ENCODE measurements around the gene STT3B.
"Not testable (repeated sequence)": the region's sequence is repeated elsewhere in the genome, so short reads cannot be mapped to it uniquely, and the experiment has no call there.

STT3B gene

DNA sequence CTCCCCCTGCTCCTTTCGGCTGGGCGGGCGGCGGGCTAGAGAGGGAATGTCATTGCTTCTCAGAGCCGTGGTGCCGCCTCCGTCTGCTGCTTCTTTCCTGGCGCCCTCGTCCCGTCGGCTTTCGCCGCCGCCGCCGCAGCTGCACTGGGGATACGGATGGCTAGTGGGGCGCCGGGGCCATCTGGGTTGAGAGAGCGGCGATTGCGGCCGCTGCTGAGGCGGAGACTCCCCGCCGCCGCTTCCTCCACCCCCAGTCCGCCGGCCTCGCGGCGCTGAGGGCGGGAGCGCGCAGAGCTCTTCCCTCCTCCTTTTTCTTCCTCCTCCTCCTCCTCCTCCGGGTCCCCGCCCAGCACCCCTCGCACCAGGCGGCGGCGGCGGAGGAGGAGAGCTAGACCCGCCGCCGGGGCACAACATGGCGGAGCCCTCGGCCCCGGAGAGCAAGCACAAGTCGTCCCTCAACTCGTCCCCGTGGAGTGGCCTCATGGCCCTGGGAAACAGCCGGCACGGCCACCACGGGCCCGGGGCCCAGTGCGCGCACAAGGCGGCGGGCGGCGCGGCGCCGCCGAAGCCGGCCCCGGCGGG, at the start of gene STT3B:
Gene STT3B (plus strand): TSS at position 339 of the 582 bp plus-strand sequence. CDS start 74 bp downstream, at position 413.
- peak; percentile 86 for DNase-seq (ENCODE audit: low spot score)

DNA sequence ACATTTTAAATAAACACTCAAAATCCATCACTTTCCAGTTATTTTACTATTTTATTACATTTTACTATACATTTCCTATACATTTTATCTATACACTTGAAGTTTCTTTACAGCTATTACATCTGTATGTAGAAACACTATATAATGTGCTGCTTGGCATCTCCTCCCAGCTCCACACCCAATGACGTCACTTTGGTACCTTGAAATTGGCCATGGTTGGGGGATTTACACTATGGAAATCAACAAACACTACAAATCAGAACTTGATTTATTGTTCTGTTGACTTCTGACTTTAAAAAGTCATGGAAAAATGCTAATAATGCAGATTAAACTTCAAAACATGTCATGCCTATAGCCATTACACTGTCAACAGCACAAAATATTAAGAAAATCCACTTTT, 48.9 kb upstream of the STT3B start:
- DNase-seq (ENCODE audit: low spot score), result no peak

DNA sequence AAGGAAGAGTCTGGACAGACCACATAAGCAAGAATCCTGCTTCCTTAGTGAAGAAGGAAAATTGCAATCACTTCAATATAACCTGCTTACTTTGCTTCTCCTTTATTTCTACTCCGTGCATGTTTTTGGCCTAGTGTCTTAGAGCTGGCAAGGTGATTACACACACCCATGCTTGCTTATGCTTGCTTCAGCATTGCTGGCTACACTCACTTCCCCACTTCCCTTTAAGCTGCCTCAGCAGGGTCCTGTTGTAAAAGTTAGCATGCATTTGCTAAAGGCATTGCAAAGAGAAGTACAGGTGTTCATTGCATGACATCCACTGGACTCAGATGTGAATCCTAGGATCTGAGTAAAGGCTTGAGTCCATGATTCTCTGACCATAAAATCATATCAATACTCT, 47.5 kb upstream of the STT3B start:
- DNase-seq (ENCODE audit: low spot score), result no peak

DNA sequence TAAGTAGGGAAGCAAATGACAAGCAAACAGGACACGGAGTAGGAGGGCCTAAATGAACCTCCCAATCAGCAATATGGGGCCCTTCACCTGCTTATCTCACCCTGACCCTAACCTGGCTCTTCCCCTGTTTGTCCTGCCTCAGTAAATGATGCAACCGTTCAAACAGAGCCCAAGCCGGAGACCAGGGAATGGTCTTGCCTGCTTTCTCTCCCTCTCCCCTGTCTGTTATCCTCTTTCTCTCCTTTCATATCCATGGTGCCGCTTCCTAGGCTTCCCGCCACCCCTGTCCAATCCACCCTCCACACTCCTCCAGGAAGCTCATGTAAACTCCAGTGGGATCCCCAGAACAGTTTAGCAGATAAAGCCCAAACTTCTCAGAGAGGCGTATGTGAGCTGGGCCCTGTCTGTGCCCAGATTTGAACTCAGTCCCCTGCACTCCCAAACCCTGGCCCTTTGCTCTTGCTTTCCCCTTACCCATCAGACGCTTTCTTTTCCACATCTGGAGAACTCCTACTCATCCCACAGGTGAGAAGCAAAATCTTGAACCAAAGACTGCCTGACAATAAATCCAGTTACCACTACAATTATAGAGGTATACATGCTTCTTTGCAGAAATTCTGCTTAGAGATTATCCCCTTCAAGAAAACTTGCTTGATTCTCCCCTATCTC, 45.7 kb upstream of the STT3B start:
- no peak for DNase-seq (ENCODE audit: low spot score)

DNA sequence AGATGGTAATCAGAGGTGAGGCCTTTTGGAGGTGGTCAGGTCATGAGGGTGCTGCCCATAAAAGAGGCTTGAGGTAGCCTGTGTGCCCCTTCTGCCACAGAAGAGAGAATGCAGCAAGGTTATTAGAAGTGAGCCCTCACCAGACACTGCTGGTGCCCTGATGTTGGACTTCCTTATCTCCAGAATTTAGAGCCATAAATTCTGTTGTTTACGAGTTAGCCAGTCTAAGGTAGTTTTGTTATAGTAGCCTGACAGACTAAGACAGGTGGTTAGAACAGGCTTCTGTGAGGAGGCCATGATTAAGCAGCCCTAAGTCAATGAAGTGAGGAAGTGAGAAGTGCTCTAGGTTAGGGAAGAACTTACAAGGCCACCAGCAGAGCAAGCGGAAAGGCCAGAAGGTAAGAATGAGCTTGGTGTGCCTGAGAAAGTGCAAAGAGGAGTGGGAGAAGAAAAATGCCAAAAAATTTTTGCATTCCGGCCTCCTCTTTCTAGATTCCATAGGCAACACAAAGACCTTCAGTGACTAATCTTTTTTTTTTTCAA, 44.2 kb upstream of the STT3B start:
- DNase-seq (ENCODE audit: low spot score), result no peak

DNA sequence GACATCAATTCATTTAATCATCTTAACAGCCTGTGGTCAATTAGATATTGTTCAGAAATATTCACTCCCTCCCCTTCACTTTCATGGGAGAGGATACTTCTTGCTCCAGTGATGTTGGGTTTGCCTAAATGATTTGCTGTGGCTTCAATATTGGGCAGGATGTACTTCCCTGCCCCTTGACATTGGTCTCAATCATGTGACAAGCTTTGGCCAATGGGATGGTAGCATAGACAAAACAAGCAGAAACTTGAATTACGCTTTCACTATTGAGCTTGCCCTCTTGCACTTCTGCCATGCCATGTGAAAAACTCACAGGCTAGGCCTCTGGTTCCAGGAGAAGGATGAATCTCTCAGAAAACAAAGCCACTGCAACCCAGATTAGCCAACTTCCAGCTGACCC, 42.2 kb upstream of the STT3B start:
- DNase-seq (ENCODE audit: low spot score), result no peak

DNA sequence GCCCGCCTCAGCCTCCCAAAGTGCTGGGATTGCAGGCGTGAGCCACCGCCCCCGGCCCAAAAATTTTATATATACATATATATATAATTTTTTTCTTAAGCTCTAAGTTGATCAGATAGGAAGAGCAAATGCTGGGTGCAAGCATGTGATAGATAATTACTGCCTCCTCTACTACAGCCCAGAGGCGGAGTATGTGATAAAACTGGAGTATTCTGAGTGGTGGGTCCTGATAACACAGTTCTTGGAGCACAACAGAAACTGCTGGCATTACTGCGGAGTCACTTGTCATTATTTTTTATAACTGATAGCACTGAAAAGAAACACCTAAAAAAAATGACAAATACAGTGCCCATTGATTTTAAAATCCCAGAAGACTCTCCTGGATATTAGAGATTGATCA, 41.1 kb upstream of the STT3B start:
- DNase-seq (ENCODE audit: low spot score), result no peak

DNA sequence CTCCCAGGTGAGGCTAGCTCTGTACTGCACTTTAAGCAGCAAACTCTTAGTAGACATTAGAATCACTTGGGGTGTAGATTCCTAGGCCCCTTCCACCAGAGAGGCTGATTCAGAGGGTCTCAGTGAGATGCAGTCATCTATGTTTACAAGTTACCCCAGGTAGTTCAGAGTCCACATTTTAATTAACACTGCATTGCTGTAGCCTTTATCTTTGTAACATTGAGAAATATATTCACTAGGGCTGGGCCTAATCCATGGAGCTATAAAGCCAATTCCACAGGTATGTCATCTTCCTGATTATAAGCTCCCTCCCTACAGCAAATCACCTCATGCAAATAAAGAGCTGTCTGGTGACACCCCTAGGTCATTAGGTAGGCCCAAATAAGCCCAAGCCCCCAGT, 39.6 kb upstream of the STT3B start:
- no peak for DNase-seq (ENCODE audit: low spot score)

DNA sequence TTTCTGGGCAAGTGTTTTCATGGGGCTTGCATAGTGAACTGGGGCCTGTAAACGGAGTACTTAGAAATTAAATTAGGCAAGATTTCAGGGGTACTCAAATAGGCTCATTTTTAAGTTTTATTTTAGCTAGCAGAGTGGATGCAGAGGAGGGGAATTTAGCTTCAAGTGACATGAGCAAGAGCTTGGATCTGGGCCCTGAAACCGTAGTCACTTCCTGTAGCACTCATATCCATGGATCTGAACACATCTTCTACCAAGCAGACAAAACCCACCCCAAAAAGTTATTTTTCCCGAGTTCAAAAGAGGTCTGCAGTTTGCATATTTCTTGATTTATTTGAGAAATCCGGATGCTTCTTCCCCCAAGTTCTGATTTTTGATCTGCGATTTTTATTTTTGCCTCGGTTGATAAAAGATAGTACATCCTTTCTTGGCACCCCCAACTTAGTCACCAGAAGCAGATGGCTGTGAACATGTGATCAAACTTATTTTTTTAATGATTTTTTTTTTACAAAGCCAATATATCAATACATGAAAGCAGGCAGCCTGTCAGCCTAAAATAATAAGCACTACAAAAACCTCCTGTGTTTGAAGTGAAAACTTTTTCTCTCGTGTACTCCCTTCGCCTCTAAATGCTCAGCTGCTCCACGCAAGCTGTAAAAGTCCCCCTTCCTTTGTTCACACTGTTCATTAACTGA, 36.6 kb upstream of the STT3B start:
- DNase-seq (ENCODE audit: low spot score), result no peak

DNA sequence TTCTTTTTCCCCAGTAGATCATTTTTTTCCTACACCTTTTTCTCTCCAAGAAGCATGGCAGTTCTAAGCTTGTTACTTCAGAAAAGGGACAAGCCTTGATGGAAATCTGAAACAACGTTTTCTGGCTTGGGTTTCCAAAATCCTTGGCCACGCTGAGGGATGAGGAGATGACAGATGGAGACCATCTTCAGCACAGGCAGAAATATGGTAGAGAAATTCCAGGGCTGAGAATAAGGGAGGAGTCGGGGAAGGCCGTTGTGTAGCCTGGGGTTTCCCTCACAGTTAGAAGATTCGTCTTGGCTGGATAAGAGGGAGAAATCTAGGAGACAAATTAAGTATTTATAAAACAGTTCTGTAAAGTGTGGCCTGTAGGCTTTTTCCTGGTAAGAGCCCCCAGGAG, 33.9 kb upstream of the STT3B start:
- DNase-seq (ENCODE audit: low spot score), result no peak

DNA sequence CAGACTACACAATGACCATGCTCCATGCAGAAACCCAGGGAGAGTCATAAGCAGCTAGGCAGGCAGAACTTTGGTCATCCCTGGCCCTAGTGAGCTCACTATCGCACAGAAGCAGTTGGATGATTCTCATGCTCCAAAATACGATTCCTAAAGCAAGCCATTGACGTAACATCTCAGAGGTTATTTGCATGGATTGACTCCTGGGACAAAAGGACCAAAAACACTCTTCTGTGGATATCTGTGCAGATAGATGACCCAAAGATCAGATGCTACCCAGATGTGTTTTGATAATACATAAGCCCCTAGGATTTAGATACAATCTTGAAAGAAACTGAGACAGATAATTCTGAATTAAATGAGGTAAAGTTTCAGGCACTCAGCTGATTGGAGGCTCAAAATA, 33.4 kb upstream of the STT3B start:
- no peak for DNase-seq (ENCODE audit: low spot score)

DNA sequence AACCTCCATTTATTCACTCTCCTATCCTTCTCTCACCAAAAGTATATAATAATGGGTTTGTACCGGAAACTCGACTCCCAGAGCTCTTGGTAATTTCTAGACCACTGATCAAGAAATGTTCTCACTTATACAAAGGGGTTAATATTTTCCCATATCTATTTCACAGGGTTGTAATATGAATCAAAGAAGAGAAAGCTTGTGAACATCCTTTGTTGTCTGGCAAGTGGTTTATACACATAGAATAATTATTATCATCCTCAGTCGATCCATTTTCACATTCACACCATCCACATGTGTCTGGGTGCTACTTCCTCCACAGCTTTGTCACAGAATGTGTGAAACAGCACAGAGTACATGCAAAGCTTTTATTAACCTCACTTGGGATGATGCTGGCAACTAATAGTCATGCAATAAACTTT, 29.9 kb upstream of the STT3B start:
- DNase-seq (ENCODE audit: low spot score), result no peak

DNA sequence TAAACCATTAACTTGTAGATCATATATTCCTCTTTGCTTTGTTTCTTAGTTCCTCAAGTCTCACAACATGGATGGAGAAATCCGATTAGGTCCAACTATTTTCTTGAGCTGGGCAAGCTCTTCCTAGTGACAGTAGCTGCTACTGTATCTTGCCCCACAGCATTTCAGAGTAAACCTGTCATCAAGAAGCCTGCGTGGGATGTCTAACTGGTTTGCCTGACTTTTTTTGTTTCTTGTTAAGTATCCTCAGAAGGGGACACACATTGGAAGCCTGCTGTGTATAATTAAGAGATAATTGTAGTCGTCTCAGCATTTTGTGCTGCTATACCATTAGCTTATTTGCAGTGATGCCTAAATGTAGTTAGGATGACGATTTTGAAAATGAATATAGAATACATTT, 29.3 kb upstream of the STT3B start:
- no peak for DNase-seq (ENCODE audit: low spot score)

DNA sequence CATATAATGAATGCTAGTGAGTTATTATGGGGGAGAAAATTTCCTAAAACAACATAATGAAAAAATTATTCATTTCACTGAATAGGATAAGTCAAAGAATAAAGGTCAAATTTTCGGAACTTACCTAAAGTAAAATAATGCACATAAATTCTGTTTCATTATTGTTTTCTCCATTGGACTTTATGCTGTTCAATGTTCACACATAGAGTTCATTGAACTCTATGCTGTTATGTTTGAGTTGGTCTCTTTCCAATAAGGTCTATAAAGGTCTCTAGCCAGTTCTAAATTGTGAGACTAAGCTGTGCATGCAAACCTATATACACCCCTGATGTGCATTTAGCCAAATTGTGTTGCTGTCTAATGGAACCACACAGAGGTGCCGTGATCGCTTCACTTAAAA, 28.5 kb upstream of the STT3B start:
- DNase-seq (ENCODE audit: low spot score), result no peak

DNA sequence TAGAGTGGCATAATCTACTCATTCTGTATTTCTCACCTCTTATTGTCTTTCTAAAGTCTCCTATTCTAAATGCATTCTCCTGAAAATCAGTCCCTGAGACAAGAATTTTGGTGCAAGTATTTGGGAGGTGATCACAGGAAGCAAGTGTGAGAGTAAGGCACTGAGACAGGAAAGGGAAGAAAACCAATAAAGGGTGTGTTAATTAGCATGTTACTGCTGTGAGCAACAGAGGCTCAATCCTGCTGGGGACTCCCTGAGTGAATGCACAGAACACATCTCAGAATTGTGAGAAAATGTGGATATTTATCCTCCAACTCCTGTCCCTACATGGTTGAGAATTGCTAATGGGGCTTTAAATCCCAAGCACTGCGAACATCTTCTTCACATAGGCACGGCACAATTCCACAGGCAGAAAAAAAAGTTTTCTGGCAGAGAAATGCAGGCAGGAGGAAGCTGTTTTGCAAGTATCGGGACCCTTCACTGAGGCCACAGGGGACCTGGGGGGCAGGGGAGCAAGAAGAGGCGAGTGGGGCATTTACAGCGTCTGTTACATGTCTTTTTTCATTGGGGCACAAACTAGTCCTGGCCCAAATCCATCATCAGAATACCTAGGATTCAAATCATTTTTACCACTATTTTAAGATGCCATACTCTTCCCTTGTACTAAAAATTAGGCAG, 27.2 kb upstream of the STT3B start:
- DNase-seq (ENCODE audit: low spot score), result no peak

DNA sequence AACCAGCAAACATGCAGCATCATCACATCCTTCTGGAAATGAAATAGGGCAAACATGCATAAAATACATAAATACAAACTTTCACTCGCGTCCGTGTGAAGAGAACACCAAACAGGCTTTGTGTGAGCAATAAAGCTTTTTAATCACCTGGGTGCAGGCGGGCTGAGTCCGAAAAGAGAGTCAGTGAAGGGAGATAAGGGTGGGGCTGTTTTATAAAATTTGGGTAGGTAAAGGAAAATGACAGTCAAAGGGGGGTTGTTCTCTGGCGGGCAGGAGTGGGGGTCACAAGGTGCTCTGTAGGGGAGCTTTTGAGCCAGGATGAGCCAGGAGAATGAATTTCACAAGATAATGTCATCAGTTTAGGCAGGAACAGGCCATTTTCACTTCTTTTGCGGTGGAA, 26.2 kb upstream of the STT3B start:
- DNase-seq (ENCODE audit: low spot score), result not testable (repeated sequence)

DNA sequence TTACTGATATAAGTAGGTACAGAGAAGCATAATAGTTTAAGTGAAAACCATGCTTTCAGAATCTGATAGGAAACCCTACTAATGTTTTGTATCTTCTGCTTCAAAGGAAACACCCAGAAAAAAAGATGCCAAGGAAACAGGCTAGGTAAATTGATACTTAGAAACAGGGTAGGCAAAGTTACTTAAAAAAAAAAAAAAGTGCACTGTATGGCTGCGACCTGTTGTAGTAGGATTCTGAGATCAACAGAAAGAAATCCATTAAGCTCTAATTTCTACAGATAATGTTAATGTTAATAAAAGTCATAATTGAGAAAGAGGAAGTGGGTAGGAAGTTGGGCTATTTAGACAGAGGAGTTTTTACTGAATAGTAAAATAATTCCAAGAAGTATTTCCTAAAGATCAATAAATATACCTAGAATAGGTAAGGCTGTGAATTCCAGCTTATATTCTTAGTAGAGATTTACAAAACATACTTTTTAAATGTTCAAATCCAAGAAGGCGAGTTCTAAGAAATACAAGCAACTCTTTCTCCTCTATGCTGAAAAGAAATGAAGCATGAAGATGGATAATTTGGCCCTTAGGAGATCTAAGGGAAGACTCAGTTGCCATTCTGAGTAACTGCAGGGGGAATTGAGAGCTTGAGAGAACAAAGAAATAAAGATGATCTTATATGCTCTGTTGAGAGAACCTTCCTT, 24.1 kb upstream of the STT3B start:
- no peak for DNase-seq (ENCODE audit: low spot score)

DNA sequence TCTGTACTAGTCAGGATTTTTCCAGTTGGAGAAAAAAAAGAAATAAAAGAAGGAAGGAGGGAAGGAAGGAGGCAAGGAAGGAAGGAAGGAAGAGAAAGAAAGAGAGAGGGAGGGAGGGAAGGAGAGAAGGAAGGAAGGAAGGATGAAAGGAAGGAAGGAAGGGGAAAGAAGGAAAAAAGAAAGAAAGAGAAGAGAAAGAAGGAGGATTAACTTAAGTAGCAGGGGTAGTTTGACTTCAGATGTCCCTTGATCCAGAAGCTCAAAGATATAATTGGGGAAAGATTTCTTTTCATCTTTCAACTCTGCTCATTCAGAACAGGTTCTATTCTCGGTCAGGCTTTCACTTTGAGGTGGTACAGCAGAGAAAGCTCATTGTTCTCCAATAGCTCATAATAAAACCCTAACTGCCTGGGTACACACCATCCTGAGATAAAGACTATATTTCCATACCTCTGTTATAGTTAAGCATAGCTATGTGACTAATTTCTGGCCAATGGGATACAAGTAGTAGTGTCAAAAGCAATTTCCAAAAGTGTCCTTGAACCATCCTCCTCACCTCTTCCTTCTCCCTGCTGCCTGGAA, 23.5 kb upstream of the STT3B start:
- DNase-seq (ENCODE audit: low spot score), result no peak

DNA sequence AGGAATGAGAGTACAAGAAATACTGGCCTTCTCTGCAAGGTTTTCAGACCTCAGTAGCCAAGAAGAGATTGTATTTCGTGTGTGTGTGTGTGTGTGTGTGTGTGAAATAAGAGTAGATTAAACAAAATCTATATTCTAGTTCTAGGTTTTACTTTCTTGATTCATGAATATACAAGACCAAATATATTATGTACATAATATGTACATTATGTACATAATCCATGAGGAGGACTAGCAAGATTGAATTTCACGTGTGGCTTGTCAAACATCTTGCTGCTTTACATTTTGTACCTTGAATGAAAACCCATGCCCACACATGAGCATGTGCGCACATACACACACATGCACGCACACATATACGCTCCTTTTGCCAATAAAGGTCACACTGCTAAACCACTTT, 18.2 kb upstream of the STT3B start:
- DNase-seq (ENCODE audit: low spot score), result no peak

DNA sequence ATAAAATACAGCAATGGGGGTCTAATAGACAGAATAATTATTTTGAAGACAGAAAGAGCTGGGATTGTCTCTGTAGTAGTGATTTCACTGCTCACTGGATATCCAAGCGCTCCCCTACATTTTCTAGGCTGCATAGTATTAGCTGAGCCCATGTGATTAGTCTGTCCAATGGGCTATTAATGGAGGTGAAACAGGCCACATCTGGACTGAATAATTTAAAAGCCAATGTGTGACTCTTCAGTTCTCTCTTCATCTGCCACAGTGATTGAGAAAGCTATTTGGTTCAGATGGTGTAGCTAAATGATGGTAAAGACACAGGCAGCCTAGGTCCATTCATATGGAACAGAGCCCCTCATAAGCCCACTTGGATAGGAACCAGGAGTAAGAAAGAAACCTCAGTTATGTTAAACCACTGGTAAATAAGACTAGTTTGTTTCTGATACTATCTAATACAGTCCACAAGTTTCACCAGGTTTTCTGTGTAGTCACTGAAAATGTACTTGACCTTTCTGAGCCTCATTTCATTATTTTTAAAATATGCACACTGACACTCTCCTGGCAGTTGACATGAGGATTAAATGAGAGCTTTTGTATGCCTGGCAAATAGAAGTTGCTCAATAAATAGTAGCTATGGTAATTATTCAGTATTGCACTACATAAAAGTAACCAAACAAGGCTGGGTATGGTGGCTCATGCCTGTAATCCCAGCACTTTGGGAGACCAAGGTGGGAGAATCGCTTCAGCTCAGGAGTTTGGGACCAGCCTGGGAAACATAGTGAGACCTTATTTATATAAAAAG, 17.0 kb upstream of the STT3B start:
- no peak for DNase-seq (ENCODE audit: low spot score)

DNA sequence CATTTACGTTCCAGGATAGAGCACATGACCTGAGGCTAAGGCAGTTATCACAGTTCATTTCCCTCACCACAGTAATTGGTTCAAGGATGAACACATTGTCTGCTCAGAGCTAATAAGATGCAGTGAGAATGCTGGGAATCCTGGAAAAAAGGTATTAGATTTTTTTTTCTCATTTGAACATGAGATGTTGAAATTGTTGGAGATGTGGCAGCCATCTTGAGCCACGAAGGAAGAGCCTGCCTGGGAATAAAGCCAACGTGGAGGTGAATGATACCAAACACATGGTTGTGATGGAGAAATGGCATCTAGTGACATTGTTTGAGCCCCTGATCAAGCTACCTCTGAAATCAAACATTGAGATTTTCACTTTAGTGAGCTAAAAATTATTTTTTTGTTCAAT, 16.0 kb upstream of the STT3B start:
- DNase-seq (ENCODE audit: low spot score), result no peak
